ENCODE results near the gene TGFBR3L. TPM values are rescaled to one million over a fixed set of nuclear protein-coding genes. Genes with fewer than 3 reads are reported as not detected.
"Not testable (repeated sequence)": the region's sequence is repeated elsewhere in the genome, so short reads cannot be mapped to it uniquely, and the experiment has no call there.

The TGFBR3L gene
- total RNA-seq, 1 experiment from 2014 or later = 0.94 TPM

- CTCF ChIA-PET = interaction anchor here (0.6 kb wide), 1 partner anchor 14 kb away, joined by 4 read pairs; no protein-coding TSS in a partner anchor
These were observed 27.1 kb upstream of the TGFBR3L start for GRCh38 chr19:7887408-7888144.

DNA sequence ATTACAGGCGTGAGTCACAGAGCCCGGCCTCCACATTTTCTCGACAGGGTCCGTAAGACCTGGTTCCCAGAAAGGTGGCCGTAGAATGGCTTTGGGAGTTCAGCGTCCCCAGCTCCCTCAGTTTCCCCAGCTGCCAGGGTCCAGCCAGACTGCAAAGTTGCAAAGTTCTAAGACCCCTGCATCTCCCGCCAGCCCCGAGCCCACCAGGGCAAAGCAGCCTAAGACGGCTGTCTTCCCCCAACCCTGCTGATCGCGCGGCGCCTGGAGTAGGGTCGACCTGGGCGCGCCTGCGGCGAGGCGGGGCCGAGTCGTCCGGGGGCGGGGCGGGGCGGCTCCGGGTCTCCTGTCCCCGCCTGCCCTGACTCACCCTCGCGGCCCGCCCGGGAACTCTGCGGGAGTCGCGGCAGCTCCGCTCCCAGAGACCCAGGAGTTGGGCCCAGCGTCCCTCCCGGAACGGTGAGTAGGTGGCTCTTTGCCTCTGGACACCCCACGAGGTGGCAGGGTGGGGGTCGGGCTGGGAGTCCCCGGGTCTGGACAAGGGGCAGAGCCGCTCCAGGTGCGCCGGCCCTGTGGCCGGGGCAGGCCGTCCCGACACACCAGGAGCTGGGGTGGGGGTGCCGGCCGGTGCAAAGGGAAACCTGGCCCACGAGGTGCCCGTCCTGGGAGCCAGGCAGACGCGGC lies 26.3 kb upstream of the TGFBR3L start, which contains the start of gene LRRC8E:
Gene LRRC8E, plus strand, starts transcription at position 366 of the 681 bp plus-strand sequence. CDS start 7,094 bp downstream, outside the sequence.
- Mint-ChIP-seq H3K4me1 (ENCODE audit: low read depth, unreplicated experiment) (no peaks in the 10 kb centered on the region), H3K36me3 (ENCODE audit: insufficient read depth, unreplicated experiment) (no peaks in the 10 kb centered on the region), H3K9me3 (ENCODE audit: low read depth, unreplicated experiment) (no peaks in the 10 kb centered on the region), H3K27ac (ENCODE audit: unreplicated experiment) (no peak within 1 kb of the TSS), H3K27me3 (ENCODE audit: unreplicated experiment) (no peaks in the 10 kb centered on the region), H3K4me3 (ENCODE audit: low read depth, unreplicated experiment) (peak within 1 kb of the TSS; percentile 58)
- CTCF ChIA-PET = interaction anchor here (0.7 to 1.0 kb wide), 2 partner anchors 12 to 32 kb away, joined by 3 to 6 read pairs; partner anchors contain the start of gene SNAPC2
- TF ChIP-seq, protein P1, sequence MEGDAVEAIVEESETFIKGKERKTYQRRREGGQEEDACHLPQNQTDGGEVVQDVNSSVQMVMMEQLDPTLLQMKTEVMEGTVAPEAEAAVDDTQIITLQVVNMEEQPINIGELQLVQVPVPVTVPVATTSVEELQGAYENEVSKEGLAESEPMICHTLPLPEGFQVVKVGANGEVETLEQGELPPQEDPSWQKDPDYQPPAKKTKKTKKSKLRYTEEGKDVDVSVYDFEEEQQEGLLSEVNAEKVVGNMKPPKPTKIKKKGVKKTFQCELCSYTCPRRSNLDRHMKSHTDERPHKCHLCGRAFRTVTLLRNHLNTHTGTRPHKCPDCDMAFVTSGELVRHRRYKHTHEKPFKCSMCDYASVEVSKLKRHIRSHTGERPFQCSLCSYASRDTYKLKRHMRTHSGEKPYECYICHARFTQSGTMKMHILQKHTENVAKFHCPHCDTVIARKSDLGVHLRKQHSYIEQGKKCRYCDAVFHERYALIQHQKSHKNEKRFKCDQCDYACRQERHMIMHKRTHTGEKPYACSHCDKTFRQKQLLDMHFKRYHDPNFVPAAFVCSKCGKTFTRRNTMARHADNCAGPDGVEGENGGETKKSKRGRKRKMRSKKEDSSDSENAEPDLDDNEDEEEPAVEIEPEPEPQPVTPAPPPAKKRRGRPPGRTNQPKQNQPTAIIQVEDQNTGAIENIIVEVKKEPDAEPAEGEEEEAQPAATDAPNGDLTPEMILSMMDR (IDR thresholded peaks at IDR 0.05; ENCODE audit: unreplicated experiment) = no peak
- no TSS peak for BruUV-seq (replicated peaks)
- peak; percentile 87 for DNase-seq
- intact Hi-C loops (cut with micrococcal nuclease; ENCODE audit: unreplicated experiment) = no loop called here

More at GRCh38 chr19:7887408-7888144, 27.1 kb upstream of the TGFBR3L start:
- no peaks in the 10 kb centered on the region for H3K9me3 Mint-ChIP-seq (ENCODE audit: low read depth, unreplicated experiment)
- TF ChIP-seq, protein P1 (IDR thresholded peaks at IDR 0.05; ENCODE audit: unreplicated experiment) = no peak
- BruUV-seq (replicated peaks) = no TSS peak
- H3K27ac Mint-ChIP-seq (ENCODE audit: unreplicated experiment) = no peak overlapping the region
- no peak for DNase-seq
- no peaks in the 10 kb centered on the region for H3K27me3 Mint-ChIP-seq (ENCODE audit: unreplicated experiment)
- no peaks in the 10 kb centered on the region for H3K36me3 Mint-ChIP-seq (ENCODE audit: insufficient read depth, unreplicated experiment)
- H3K4me1 Mint-ChIP-seq (ENCODE audit: low read depth, unreplicated experiment) = no peaks in the 10 kb centered on the region
- intact Hi-C loops (cut with micrococcal nuclease; ENCODE audit: unreplicated experiment) = no loop called here
- H3K4me3 Mint-ChIP-seq (ENCODE audit: low read depth, unreplicated experiment) = no peak overlapping the region

DNA sequence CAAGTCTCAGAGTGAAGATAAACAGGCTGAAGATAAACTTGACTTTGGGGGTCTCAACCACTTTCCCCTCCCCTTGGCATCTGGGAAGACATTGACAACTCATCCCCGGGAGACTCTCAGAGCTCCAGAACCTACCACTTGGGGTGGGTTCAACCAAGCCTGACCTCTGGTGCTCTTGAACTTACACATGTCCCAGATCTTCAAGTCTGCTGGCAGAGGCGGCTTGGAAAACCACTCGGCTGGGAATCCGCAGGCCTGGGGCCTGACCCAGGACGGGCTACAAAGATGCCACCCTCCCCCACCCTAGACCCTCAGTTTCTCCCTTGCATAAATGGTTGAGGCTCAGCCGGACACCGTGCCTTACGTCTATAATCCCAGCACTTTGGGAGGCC lies 25.8 kb upstream of the TGFBR3L start:
- TSS peak; percentile 72 for BruUV-seq (replicated peaks)
- H3K4me1 Mint-ChIP-seq (ENCODE audit: low read depth, unreplicated experiment) = no peaks in the 10 kb centered on the region
- no peak for DNase-seq
- TF ChIP-seq, protein P1 (IDR thresholded peaks at IDR 0.05; ENCODE audit: unreplicated experiment) = no peak
- H3K27me3 Mint-ChIP-seq (ENCODE audit: unreplicated experiment) = no peaks in the 10 kb centered on the region
- intact Hi-C loops (cut with micrococcal nuclease; ENCODE audit: unreplicated experiment) = no loop called here
- no peak overlapping the region for H3K27ac Mint-ChIP-seq (ENCODE audit: unreplicated experiment)
- no peaks in the 10 kb centered on the region for H3K36me3 Mint-ChIP-seq (ENCODE audit: insufficient read depth, unreplicated experiment)
- no peaks in the 10 kb centered on the region for H3K9me3 Mint-ChIP-seq (ENCODE audit: low read depth, unreplicated experiment)
- CTCF ChIA-PET = interaction anchor here (0.7 to 1.0 kb wide), 3 partner anchors 12 to 55 kb away, joined by 3 to 6 read pairs (median 3); partner anchors contain the start of genes SNAPC2 and TIMM44
- peak overlapping the region; percentile 58 for H3K4me3 Mint-ChIP-seq (ENCODE audit: low read depth, unreplicated experiment)

DNA sequence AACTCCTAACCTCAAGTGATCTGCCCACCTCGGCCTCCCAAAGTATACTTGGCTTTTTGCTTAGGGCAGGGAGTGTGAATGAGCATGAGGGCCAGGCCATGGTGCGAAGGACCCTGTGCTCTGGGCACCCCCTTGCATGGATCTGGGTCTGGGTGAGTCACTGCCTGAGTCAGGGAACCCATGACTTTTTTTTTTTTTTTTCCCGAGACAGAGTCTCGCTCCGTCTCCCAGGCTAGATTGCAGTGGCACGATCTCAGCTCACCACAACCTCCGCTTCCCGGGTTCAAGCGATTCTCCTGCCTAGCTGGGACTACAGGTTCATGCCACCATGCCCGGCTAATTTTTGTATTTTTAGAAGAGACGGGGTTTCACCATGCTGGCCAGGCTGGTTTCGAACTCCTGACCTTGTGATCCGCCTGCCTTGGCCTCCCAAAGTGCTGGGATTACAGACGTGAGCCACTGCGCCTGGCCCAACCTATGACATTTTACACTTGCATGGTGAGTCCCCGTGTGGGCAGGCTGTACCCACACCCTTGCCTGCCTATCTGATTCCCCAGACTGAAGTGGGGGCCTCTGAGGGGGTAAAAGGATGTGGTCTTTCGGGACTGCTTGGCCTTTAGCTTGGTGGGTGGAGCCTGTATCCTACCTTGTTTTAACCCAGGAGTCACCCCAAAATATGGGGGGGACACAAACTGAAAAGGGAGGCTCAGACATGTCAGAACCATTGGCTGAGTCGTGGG lies 21.1 kb upstream of the TGFBR3L start:
- CTCF ChIA-PET; H3K4me3 Mint-ChIP-seq (ENCODE audit: low read depth, unreplicated experiment); H3K9me3 Mint-ChIP-seq (ENCODE audit: low read depth, unreplicated experiment); H3K36me3 Mint-ChIP-seq (ENCODE audit: insufficient read depth, unreplicated experiment); DNase-seq; intact Hi-C loops (cut with micrococcal nuclease; ENCODE audit: unreplicated experiment); H3K27me3 Mint-ChIP-seq (ENCODE audit: unreplicated experiment); BruUV-seq (replicated peaks); H3K27ac Mint-ChIP-seq (ENCODE audit: unreplicated experiment); H3K4me1 Mint-ChIP-seq (ENCODE audit: low read depth, unreplicated experiment): not testable (repeated sequence)

Measured in Calu3 (cell line).